PC-9 (cell line): ENCODE results near the gene RNF125.

Source experiments
- EZH2 ChIP-seq: fragments of 200-600 bp; sonication (generic); IDR thresholded peaks from 2 replicates; pipeline ENCODE4 v1.8.0; 2017; ENCODE audit warnings: antibody characterized with exemption, low read depth
- TF ChIP-seq, protein P1 (sequence below): fragments of 200-600 bp; sonication (generic); conservative IDR thresholded peaks from 2 replicates; pipeline ENCODE4 v1.6.1; 2017; ENCODE audit warnings: mixed run types, antibody characterized with exemption, mild to moderate bottlenecking, moderate library complexity

DNA sequence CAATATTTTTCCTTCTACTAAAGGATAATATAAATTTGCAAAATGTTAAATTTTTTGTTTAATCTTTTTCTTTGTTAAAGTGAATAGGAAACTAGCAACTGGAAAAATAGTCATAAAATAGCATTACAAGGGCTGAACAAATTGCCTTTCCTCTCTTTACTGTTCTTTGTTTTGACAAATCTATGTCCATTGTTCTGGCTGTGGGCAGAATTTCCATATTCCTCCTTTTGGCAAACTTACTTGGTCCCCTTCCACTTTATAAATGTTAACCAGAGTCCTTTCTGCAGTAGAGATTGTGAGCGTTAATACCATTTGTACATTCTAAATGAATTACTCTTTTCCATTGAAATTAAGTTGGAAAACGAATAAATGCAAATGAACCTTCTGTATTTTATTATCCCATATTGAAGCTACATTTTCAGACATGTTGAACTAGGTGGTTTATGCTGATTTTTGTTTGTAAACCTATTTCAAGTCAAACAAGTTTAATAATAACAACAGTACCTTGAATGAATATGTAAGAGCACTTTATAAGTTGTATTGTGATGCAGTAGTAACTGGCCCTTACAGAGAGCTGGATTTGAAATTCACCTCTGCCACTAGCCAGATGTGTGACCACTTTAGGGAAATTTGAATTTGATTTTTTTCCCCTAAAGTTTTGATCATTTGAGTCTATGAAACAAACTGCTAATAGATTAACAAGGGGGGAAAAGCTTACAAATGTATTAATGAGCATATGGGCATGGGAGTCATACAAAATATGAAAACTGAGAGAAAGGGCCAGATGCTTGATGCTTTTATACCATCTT lies 3.3 kb downstream of the RNF125 start:
- TF ChIP-seq, protein P1, sequence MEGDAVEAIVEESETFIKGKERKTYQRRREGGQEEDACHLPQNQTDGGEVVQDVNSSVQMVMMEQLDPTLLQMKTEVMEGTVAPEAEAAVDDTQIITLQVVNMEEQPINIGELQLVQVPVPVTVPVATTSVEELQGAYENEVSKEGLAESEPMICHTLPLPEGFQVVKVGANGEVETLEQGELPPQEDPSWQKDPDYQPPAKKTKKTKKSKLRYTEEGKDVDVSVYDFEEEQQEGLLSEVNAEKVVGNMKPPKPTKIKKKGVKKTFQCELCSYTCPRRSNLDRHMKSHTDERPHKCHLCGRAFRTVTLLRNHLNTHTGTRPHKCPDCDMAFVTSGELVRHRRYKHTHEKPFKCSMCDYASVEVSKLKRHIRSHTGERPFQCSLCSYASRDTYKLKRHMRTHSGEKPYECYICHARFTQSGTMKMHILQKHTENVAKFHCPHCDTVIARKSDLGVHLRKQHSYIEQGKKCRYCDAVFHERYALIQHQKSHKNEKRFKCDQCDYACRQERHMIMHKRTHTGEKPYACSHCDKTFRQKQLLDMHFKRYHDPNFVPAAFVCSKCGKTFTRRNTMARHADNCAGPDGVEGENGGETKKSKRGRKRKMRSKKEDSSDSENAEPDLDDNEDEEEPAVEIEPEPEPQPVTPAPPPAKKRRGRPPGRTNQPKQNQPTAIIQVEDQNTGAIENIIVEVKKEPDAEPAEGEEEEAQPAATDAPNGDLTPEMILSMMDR: no peak
- TF ChIP-seq EZH2: no peak
